Suprapubic skin (tissue), 3 donors: ENCODE results near the gene UBE2R2.
A peak's percentile ranks its signal among the peaks of the same experiment; 100 is the strongest.

Source experiments
- CTCF ChIP-seq, 2 donors: fragments of 200-600 bp in 1 of 2; fragments of 450-650 bp in 1 of 2; sonication (generic) in 1 of 2; IDR thresholded peaks; one replicate each; pipeline ENCODE4 v1.5.1; 2016 to 2019; ENCODE audit warnings: antibody characterized with exemption in 2 of 2, mild to moderate bottlenecking in 1 of 2, moderate library complexity in 1 of 2
- POLR2A ChIP-seq, 2 donors: fragments of 450-650 bp; IDR thresholded peaks; one replicate each; pipeline ENCODE4 v1.6.1; 2017; ENCODE audit warnings: antibody characterized with exemption in 2 of 2, mild to moderate bottlenecking in 2 of 2, moderate library complexity in 2 of 2

- TF ChIP-seq POLR2A (IDR thresholded peaks at IDR 0.05) (no peak), CTCF (IDR thresholded peaks at IDR 0.05) (peak; percentile 6 to 48)
Observed at GRCh38 chr9:33924978-33925797, 108.2 kb downstream of the UBE2R2 start.
